Measurements from ENCODE around the gene SHISAL1.

GRCh38 chr22:44288913-44289312, 23.8 kb downstream of the SHISAL1 start:
- no peak for TF ChIP-seq CTCF (optimal IDR thresholded peaks at IDR 0.05 in 1 of 3, IDR thresholded peaks at IDR 0.05 in 1 of 3, conservative IDR thresholded peaks at IDR 0.05 in 1 of 3; ENCODE audit: extremely low read depth in 1 of 3, insufficient read depth in 2 of 3, low read length in 3 of 3)
- no peak for TF ChIP-seq EZH2 (IDR thresholded peaks at IDR 0.05; ENCODE audit: low read length)
